ENCODE data around the gene ABCA4. TPM values are rescaled to one million over a fixed set of nuclear protein-coding genes. Genes with fewer than 3 reads are reported as not detected.

Gene ABCA4
- 113 TPM for total RNA-seq

GRCh38 chr1:94120991-94121390 is at the start of gene ABCA4:
TSS of gene ABCA4 (minus strand) at chr1:94121148. CDS start at chr1:94121045, 103 bp downstream.

Other genes with a start within 250 kb of the ABCA4 start
- gene DNTTIP2, start 241.9 kb downstream of the ABCA4 start, total RNA-seq = 46.9 TPM
- 12.5 TPM for gene GCLM, start 211.7 kb downstream of the ABCA4 start, total RNA-seq
- gene ARHGAP29, start 116.4 kb upstream of the ABCA4 start, total RNA-seq = 71.7 TPM